HCT116 (cell line): ENCODE measurements around the gene TSC2. TPM values are rescaled to one million over a fixed set of nuclear protein-coding genes. Genes with fewer than 3 reads are reported as not detected.

Source experiments
- ATAC-seq: fragments of 200-7000 bp; cut with Tn5 transposase; 2 replicates; pipeline ENCODE4 v1.9.1; 2020; ENCODE audit warnings: mild to moderate bottlenecking, moderate library complexity
- BruUV-seq: library from RNA; stranded (reverse); fragments of 400-500 nt; replicated peaks from 2 replicates; lab custom pipeline; 2021; lab: Mats Ljungman, UMichigan
- CTCF ChIA-PET: fragments of 300-600 bp; sonication (Branson Sonifier 250); formaldehyde crosslinking; loops from one replicate; lab custom pipeline; 2021; ENCODE audit warnings: antibody characterized with exemption; lab: Charles Lee
- POLR2A ChIA-PET: fragments of 300-600, 350-600 bp; sonication (Branson Sonifier 250); formaldehyde crosslinking; loops from one replicate; lab custom pipeline; 2021; ENCODE audit warnings: antibody characterized with exemption; lab: Charles Lee
- RAD21 ChIA-PET, 2 experiments: fragments of 300-600 bp; sonication (Branson Sonifier 250); formaldehyde crosslinking; loops; one replicate each; lab custom pipeline; 2023; ENCODE audit warnings: low total read pairs in 2 of 2; ENCODE audit not compliant: uncharacterized antibody in 2 of 2, unreplicated experiment in 2 of 2, low non-redundant PET in 1 of 2; lab: Charles Lee
- DNase-seq: peaks from one replicate; pipeline ENCODE4 v3.0.0-alpha.2; 2010; ENCODE audit warnings: low read depth, low spot score
- H2AFZ ChIP-seq: fragments of 200-600 bp; shearing (Covaris generic), sonication (generic); 2 replicates; pipeline ENCODE4 v1.6.1; 2017; ENCODE audit warnings: low read depth, mixed run types, mixed read lengths, antibody characterized with exemption, low read length; ENCODE audit not compliant: poor library complexity, severe bottlenecking
- H3K27ac ChIP-seq: 2 replicates; pipeline ENCODE4 v1.5.1; 2012; ENCODE audit warnings: low read depth, low read length
- H3K27me3 ChIP-seq: fragments of 200-600 bp; sonication (generic); 2 replicates; pipeline ENCODE4 v1.6.1; 2016; ENCODE audit warnings: mixed run types, low read length, mixed read lengths; ENCODE audit not compliant: insufficient read depth
- H3K36me3 ChIP-seq, 2 experiments: fragments of 200-500 bp in 1 of 2; fragments of 200-600 bp in 1 of 2; sonication (Bioruptor generic) in 1 of 2; sonication (generic) in 1 of 2; 2 replicates each; pipeline versions ENCODE4 v1.5.1 to v1.6.1; 2014 to 2016; ENCODE audit warnings: low read length in 2 of 2, inconsistent platforms in 1 of 2, mixed read lengths in 1 of 2, mixed run types in 1 of 2; ENCODE audit not compliant: insufficient read depth in 2 of 2, control insufficient read depth in 1 of 2
- H3K4me1 ChIP-seq, 2 experiments: fragments of 200-600 bp in 1 of 2; sonication (generic) in 1 of 2; 2 replicates each; pipeline versions ENCODE4 v1.5.1 to v1.6.1; 2012 to 2017; ENCODE audit warnings: low read length in 2 of 2, inconsistent platforms in 1 of 2, mild to moderate bottlenecking in 1 of 2, mixed read lengths in 1 of 2, mixed run types in 1 of 2, moderate library complexity in 1 of 2; ENCODE audit not compliant: insufficient read depth in 2 of 2, control insufficient read depth in 1 of 2
- H3K4me2 ChIP-seq: fragments of 200-600 bp; sonication (generic); 2 replicates; pipeline ENCODE4 v1.6.1; 2017; ENCODE audit warnings: mixed run types, low read length, mixed read lengths
- H3K4me3 ChIP-seq, 2 experiments: fragments of 200-600 bp in 1 of 2; sonication (generic) in 1 of 2; replicated peaks in 1 of 2; 2 replicates each; pipeline ENCODE4 v1.5.1; 2011 to 2016; ENCODE audit warnings: low read length in 2 of 2, control low read depth in 1 of 2, low read depth in 1 of 2, mild to moderate bottlenecking in 1 of 2, mixed read lengths in 1 of 2, mixed run types in 1 of 2
- H3K79me2 ChIP-seq: fragments of 200-600 bp; sonication (generic); 2 replicates; pipeline ENCODE4 v1.6.1; 2017; ENCODE audit warnings: mild to moderate bottlenecking, mixed run types, low read length, moderate library complexity, mixed read lengths; ENCODE audit not compliant: insufficient read depth
- H3K9ac ChIP-seq: fragments of 200-600 bp; sonication (generic); 2 replicates; pipeline ENCODE4 v1.6.1; 2016; ENCODE audit warnings: low read length, mixed read lengths
- H3K9me2 ChIP-seq: fragments of 200-600 bp; sonication (generic), shearing (Covaris generic); 2 replicates; pipeline ENCODE4 v1.6.1; 2017; ENCODE audit warnings: mixed run types, mild to moderate bottlenecking, moderate library complexity; ENCODE audit not compliant: insufficient read depth
- H3K9me3 ChIP-seq, 2 experiments: fragments of 200-500 bp in 1 of 2; fragments of 200-600 bp in 1 of 2; sonication (Bioruptor generic) in 1 of 2; sonication (generic) in 1 of 2; 2 replicates each; pipeline ENCODE4 v1.6.1; 2014 to 2017; ENCODE audit warnings: low read length in 2 of 2, mixed read lengths in 2 of 2, inconsistent platforms in 1 of 2, low read depth in 1 of 2, mild to moderate bottlenecking in 1 of 2, mixed run types in 1 of 2, moderate library complexity in 1 of 2; ENCODE audit not compliant: control insufficient read depth in 1 of 2, insufficient read depth in 1 of 2
- H4K20me1 ChIP-seq: fragments of 200-600 bp; sonication (generic), shearing (Covaris generic); 2 replicates; pipeline ENCODE4 v1.6.1; 2017; ENCODE audit warnings: mixed run types, mild to moderate bottlenecking, moderate library complexity; ENCODE audit not compliant: insufficient read depth
- ATF3 ChIP-seq: IDR thresholded peaks from 2 replicates; pipeline ENCODE4 v1.6.1; 2012
- MAX ChIP-seq: IDR thresholded peaks from 2 replicates; pipeline ENCODE4 v1.6.1; 2012
- POLR2AphosphoS5 ChIP-seq: IDR thresholded peaks from 2 replicates; pipeline ENCODE4 v1.6.1; 2011; ENCODE audit warnings: mild to moderate bottlenecking, low read depth, low read length, moderate library complexity
- SRF ChIP-seq: IDR thresholded peaks from 2 replicates; pipeline ENCODE4 v1.6.1; 2012; ENCODE audit warnings: low read depth
- YY1 ChIP-seq: IDR thresholded peaks from 2 replicates; pipeline ENCODE4 v1.6.1; 2011; ENCODE audit warnings: low read length, low read depth, moderate library complexity, mild to moderate bottlenecking; ENCODE audit not compliant: insufficient replicate concordance; ENCODE audit errors: extremely low read depth
- intact Hi-C: fragments of 100-400 bp; cut with micrococcal nuclease; formaldehyde crosslinking; loops from 2 replicates; pipeline ENCODE4 v1.10.0; 2022
- total RNA-seq: library from RNA; stranded (reverse); gene quantifications from one replicate; pipeline ENCODE4 v1.2.1, GENCODE V29; 2021; ENCODE audit not compliant: unreplicated experiment
- TF ChIP-seq, protein P1 (sequence below): IDR thresholded peaks from 2 replicates; pipeline ENCODE4 v1.6.1; 2011; ENCODE audit warnings: mild to moderate bottlenecking, low read length, moderate library complexity; ENCODE audit not compliant: insufficient replicate concordance; ENCODE audit errors: extremely low read depth

TSC2 gene
- total RNA-seq, 1 experiment from 2014 or later, result 74.1 TPM

DNA sequence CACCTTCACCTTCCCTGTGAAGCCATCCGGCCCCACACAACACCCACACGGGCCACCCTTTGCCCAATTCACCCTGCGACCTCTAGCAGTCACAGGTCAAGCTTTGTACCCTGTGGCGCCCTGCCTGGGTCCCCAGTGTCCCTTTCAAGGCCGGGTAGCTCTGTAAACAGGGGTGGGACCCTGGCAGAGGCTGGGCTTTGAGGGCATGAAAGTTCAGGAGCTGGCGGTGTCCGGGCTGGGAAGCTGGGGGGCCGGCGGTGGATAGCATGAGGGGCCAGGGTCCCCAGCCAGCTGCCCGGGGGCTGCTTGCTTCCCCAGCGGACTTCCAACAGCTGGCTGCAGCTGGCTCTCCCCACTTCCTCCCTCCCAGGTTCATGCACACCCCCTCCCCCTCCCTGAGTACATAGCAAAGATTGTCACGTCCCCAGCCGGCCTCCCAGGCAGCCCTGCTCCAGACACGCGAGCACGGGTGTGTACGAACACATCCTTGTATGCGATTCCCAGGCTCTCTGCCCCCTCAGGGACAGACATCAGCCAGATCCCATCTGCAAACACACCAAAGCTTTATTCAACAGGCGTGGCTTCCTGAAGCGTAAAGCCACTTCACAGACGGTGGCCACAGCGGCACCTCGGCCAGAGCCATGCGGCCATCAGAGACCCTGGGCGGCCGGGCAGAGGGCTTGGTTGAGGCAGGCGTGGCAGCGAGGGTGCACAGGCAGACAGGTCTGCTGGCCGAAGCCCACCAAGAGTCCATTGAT, 8.3 kb upstream of the TSC2 start:
- no peak overlapping the region for H2AFZ ChIP-seq
- H3K9ac ChIP-seq, result no peak overlapping the region
- no peaks in the 10 kb centered on the region for H3K27me3 ChIP-seq
- no peaks in the 10 kb centered on the region for H4K20me1 ChIP-seq
- intact Hi-C loops, result no loop called here
- no peaks in the 10 kb centered on the region for H3K79me2 ChIP-seq
- no peak overlapping the region for H3K4me3 ChIP-seq
- DNase-seq (no peak), ATAC-seq (no peak)
- H3K9me2 ChIP-seq, result no peaks in the 10 kb centered on the region
- POLR2A ChIA-PET, result no interaction called here
- no peaks in the 10 kb centered on the region for H3K9me3 ChIP-seq
- H3K36me3 ChIP-seq, result no peaks in the 10 kb centered on the region
- BruUV-seq, result no TSS peak
- CTCF ChIA-PET, result no interaction called here
- RAD21 ChIA-PET, result no interaction called here
- no peak for TF ChIP-seq YY1
- TF ChIP-seq ATF3, result no peak
- TF ChIP-seq MAX, result no peak
- TF ChIP-seq, protein P1, sequence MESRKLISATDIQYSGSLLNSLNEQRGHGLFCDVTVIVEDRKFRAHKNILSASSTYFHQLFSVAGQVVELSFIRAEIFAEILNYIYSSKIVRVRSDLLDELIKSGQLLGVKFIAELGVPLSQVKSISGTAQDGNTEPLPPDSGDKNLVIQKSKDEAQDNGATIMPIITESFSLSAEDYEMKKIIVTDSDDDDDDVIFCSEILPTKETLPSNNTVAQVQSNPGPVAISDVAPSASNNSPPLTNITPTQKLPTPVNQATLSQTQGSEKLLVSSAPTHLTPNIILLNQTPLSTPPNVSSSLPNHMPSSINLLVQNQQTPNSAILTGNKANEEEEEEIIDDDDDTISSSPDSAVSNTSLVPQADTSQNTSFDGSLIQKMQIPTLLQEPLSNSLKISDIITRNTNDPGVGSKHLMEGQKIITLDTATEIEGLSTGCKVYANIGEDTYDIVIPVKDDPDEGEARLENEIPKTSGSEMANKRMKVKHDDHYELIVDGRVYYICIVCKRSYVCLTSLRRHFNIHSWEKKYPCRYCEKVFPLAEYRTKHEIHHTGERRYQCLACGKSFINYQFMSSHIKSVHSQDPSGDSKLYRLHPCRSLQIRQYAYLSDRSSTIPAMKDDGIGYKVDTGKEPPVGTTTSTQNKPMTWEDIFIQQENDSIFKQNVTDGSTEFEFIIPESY, result no peak
- no peak for TF ChIP-seq SRF
- TF ChIP-seq POLR2AphosphoS5, result no peak
- H3K4me2 ChIP-seq, result no peak overlapping the region
- no peak overlapping the region; the same call in 1 of the 2 replicates for H3K27ac ChIP-seq
- peaks cover 5 to 41% of the 10 kb centered on the region in 2 experiments; a peak in 2 of 4 replicates for H3K4me1 ChIP-seq
